ENCODE measurements around the gene LAMA2.
A peak's percentile ranks its signal among the peaks of the same experiment; 100 is the strongest.

Gene LAMA2

DNA sequence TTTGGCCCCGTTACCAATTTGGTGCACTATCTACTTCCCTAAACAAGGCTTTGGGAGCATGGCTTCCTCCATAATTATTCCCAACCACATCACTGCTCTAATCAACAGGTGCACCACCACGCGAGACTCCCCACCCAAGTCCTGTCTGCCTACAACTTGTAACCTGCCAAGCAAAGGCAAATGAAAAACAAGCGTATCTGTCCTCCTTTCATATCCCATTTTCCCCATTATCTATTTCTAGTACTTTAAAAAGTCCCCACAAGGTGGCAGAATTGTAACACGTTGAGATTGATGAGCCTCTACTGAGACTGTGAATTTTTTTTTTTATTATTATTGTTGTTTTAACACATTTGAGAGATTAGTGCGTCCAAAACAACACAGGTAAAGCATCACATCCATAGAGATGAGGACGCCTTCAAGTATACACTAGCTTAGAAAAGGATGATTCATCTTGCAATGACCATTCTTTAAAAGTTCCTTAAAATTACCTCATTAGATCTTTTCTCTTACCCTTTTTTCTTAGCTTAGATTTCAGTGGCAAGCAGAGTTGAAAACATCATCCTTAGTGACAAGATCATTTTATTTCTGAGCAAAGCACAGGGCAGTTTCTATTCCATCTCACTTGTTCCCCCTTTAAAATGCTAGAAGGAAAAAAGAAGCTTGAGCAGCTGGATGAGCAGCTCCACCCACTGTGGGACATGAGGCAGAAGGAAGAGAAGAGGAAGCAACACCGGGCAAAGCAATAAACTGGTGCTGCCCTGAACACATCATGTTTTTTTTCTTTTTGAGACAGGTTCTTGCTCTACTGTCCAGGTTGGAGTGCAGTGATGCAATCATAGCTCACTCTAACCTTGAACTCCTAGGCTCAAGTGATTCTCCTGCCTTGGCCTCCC lies 616.3 kb downstream of the LAMA2 start:
- DNase-seq = peak; percentile 60

DNA sequence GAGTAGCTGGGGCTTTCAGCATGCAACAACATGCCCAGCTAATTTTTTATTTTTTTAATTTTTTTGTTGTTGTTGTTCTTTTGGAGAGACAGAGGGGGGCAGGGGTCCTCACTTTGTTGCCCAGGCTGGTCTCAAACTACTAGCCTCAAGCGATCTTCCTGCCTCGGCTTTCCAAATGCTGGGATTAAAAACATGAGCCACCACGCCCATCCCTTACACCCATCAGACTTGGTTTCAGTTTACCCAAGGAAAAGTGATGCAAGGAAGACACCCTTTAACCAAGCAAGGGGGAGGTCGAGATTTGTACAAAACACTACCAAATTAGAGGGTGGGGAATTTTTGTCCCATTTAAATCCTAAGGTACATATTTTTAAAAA lies 616.9 kb downstream of the LAMA2 start:
- DNase-seq = no peak

DNA sequence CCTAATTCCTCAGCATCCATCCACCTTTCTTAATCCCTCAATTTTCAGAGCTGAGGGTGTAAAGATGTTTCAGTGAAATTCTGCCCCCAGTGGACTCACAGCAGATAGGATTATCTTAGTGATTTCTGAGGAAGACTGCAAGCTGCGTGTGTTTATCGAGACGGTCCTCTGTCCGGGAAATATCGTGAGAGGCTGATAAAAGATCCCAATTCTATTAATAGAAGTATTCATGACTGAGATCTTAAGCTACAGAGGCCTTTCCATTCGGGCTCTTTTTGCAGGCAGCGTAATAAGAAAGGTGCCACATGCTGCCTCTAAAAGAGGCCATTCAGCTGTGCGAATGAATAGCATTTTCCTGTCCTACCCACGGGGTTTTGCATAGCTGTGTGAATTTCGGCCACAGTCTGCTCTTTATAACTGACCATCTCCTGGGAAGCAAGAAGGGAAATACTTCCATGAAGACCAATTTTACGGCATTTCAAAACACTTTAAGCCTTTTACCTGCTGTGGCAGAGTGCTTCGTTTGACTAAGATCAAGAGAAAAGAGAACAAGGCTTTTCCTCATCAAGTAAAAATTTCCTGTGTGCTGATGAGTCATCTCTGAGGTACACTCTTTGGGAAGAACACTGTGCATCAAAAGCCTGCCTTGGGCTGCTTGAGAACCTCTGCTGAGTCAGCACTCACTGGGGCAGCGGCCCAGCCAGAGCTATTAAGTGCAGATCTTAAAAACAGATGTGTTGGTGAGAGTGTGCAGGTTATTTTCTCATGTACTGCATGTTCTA lies 618.2 kb downstream of the LAMA2 start:
- DNase-seq = peak; percentile 67

DNA sequence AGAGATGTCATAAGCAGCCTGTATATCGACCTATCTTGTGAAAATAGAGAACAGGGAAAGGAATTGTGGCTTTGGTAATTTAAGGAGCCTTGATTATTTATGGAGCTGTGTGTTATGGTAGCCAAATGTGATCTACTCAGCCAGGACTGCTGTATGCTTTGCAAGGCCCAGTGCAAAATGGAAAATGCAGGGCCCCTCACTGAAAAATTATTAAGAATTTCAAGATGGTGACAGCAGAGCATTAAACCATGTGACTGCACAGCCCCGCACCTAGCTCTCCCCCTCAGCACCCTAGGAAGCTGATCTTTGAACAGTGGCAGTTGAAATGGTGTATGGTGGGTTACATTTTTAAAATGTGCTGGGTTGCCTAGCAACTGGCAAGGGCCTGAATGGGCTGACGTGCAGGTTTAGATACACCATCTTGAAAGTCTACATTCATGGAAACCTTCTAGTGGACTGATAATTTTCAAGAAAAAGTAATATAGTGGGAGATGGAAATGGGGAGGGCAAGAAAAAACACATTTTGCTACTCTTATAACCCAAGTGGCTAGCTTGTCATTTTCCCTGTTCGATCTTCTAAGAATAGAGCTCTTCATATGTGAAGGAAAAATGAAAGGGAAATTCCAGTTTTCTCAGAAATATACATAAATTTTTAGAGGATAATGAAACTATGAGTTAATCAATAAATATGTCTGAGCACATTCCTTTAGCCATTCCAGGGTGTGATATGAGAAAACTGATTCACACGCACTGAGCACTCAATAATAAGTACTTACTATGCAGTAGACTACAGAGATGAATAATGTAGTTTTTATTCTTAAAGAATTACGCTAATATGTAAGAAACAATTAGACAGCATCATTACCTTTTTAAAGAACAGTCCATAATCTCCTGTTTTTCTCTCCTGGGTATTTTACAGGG lies 619.1 kb downstream of the LAMA2 start:
- no peak for DNase-seq

DNA sequence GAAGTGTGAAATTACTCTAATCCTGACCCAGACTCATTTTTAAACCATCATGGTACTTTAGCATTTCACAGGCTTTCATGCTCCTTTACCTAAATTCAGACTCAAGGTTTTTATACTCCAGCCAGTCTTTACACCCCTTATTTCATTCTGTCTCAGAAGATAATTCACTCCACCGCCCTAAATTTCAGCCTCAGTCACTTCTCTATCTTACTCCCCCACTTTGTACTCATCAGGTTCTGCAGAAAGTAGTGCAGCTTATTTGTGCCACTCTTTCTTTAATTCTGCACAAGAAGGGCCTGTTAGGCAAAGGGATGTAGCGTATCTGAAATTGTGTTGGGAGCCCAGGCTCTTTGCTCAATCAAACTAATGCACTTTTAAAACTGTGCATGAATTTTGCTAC lies 621.5 kb downstream of the LAMA2 start:
- DNase-seq = no peak

DNA sequence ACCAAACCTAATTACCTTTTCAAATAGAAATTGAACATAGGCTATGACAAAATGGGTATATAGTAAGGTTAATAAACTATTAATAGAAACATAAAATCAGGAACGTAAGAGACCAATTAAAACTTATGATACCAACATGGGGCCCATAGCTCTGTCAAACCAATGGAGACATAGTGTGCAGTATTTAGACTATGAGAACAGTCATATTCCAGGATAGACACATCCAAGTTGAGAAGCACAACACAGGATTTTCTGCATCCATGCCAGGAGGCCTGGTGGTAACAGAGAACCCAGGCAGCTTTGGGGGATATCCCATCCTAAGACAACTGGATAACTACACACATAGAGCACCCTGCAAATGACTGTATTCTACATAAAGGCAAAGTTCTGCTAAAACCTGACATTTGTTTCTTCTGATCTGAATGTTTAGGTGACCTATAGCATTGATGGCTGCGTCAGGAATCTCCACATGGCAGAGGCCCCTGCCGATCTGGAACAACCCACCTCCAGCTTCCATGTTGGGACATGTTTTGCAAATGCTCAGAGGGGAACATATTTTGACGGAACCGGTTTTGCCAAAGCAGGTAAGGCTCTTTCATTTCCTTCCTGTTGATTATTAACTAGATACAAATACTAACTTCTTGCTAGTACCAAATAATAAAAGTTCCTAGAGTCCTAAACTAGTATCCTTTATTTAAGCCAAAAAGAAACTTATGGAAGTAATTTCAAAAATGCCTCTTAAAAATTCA lies 624.3 kb downstream of the LAMA2 start:
- no peak for DNase-seq

DNA sequence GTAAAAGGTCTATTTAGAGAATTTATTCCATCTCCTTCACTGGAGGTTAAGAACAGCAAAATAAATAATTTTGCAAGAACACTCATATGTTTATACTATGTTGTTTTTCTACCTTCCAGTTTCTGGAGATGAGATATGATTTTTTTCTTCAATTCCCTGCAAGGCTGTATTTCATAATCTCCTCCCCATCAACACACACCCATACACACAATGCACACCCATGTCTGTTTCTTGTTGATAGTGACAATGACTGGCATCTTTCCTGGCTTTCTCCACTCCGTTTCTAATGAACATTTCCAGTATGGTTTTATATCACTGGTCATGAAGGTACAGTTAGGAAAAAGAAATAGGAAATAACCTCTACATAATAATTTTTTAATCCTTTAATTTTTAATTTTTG lies 624.9 kb downstream of the LAMA2 start:
- no peak for DNase-seq

DNA sequence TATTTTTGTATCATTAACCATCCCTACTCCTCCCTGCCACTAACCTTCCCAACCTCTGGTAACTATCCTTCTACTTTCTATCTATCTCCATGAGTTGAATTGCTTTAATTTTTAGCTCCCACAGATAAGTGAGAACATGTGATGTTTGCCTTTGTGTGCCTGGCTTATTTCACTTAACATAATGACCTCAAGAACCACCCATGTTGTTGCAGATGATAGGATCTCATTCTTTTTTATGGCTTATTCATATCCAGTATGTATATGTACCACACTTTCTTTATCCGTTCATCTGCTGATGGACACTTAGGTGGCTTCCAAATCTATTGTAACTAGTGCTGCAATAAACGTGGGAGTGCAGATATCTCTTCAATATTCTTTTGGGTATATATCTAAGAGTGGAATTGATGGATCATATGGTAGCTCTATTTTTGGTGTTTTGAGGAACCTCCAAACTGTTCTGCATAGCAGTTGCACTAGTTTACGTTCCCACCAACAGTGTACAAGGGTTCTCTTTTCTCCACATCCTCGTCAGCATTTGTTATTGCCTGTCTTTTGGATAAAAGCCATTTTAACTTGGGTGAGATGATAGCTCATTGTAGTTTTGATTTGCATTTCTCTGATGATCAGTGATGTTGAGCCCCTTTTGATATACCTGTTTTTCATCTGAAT lies 625.7 kb downstream of the LAMA2 start:
- no peak for DNase-seq

DNA sequence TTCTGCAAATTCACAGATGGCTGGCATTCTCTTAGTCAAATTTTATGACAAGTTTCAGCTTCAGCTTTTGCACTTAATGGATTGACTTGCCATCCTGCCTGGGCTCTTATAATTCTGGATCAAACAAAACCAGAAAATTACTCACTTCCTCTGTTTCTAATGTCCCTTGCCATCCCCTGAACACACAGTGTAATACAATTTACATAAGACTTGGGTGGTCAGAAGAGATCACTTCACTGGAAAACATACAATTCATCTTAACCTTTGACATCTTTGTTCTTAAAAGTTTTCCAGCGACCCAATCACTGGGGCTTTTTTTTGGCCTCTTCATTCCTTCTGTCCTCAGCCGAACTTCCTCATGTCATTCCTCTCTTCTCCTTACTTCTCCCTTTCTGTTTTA lies 628.0 kb downstream of the LAMA2 start:
- no peak for DNase-seq

DNA sequence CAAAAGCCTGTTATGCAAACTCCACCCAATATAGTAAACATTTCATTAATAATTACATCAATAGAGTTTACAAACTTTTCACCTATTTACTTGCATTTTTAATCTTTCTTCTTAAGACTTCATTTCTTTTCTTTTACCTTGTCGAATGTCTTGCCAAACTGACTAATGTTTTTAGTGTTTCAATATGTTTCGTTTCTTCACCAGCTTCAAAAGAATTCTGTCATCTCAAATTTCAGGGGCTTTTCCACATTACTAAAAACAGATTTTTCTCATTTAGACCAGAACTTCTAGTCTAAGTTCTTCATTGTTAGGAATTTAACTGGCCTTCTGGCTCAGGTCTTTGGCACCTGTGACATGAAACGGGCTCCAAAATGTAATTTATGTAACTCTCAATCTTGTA lies 630.5 kb downstream of the LAMA2 start:
- no peak for DNase-seq

DNA sequence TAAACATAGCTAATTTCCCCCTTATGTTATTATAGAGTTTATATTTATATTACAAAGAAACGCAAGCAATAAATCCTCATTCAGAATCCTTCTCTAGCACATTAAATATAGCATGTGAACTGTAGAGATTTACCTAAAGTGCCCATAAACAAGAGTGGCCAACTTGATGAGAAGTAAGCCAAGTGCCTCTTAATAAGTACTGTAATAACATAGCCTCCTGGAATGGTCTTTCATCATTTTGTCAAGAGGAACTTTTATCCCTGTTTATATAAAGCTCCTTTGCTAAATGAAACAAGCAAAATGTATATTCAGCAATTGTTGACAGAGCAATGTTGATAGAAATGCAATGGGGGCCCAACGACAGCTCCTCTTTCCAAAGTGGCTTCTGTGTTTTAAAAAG lies 632.1 kb downstream of the LAMA2 start:
- no peak for DNase-seq

DNA sequence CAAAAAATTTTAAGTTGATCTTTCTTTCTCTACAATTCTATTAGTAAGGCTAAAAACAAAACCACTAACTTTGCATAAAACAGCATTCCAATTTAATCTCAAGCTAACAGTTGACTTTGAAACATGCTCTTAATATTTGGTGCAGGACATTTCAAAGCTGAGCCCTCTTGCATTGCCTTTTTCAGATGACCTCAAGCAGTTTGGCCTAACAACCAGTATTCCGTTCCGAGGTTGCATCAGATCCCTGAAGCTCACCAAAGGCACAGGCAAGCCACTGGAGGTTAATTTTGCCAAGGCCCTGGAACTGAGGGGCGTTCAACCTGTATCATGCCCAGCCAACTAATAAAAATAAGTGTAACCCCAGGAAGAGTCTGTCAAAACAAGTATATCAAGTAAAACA lies 633.1 kb downstream of the LAMA2 start:
- no peak for DNase-seq

DNA sequence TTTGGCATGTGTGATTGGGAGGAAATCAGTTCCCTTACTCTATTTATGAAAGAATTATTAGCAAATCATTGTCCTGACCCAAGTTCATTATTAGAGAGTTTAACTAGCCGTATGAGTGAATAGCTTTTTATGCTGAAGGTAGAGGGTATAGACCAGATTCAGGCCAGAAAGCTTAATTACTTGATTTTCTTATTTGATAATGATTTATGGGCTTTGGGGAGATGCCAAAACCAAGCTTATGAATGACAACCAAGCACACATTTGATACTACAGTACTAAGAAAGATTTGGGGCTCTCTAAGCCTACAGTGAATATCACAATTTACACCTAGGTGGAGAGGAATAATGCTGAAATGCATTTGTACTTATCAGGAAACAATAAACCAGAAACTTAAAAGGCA lies 633.8 kb downstream of the LAMA2 start:
- DNase-seq = no peak

DNA sequence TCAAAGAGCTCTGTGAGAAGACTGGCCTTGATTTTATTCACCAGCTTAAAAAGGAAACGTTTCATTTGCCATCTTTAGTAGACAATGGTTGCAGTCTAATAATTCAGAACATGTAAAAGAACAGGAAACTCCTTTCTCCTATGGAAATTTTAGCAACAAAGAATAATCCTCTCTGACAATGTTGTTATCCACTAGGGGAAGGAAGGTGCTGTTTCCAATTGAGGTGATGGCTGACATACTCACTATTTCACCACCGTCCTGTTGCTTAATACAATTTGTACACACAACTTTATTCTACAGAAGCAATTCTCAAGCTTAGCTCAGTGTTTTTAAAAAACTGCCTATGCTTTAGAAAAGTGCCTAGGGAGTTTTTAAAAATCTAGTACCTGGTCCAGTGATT lies 634.4 kb downstream of the LAMA2 start:
- DNase-seq = no peak

DNA sequence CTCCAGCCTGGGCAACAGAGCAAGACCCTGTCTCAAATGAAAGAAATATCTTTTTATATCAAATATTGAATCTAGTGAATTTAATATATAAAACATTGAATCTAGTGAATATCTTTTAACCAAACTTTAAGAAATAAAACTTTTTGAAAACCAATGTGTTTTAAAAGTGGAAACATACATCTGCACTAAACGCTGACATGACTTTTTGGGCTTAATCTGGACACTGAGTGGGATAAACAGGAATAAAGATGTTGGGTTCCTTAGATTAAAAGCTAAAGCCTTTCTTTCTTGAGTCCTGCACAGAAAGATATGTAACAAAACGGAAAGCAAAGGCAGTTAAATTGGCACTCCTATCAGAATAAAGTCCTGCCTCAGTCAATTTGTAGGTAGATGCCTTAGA lies 636.8 kb downstream of the LAMA2 start:
- DNase-seq = no peak

DNA sequence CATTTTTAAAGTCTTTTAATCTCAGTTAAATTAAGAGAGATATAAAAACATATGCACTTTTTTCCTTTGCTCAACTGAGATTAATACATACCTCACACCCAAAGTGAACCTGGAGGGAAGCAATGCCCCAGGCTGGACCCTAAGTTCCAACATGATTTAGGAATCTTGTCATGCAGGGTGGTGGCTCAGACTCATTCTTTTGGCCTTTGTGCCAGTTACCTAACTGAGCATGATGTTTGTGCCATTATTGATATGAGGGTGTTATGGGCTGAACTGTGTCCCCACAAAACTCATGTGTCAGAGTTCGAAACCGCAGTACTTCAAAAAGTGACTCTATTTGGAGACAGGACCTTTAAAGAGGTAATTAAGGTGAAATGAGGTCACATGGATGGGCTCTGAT lies 639.0 kb downstream of the LAMA2 start:
- no peak for DNase-seq

DNA sequence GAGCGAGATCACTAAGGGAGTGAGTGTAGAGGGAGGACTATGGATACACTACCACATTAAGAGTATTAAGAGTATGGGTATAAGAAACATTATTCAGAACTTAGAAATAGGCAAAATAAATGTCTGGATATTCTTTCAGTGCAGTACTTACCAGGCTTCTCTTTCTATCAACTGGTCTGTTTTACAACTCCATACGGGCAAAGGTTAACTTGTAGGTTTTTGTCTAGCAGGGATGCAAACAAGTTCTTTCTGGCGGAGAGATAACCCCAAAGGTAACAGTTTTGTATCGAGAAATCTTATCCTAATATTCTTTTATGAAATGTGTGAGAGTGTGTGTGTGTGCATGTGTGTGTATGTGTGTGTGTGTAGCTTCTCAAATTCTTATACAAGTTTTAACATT lies 640.9 kb downstream of the LAMA2 start:
- no peak for DNase-seq

DNA sequence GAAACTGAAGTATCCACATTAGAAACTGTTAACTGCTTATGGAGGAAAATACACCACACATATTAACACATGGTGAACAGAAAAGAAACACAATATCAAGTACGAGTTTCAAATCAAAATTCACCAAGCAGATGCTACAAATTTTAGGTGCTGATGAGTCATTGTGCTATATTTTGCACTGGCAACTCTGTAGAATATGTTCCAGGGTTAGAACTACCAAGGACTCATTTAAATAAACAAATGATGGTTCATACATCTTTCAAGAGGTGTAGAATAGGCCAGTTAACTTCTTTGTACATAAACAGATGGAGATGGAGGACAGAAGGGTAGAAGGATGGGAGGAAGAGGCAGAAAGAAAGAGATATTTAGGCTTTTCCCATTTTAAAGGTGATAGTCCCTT lies 642.1 kb downstream of the LAMA2 start:
- no peak for DNase-seq

DNA sequence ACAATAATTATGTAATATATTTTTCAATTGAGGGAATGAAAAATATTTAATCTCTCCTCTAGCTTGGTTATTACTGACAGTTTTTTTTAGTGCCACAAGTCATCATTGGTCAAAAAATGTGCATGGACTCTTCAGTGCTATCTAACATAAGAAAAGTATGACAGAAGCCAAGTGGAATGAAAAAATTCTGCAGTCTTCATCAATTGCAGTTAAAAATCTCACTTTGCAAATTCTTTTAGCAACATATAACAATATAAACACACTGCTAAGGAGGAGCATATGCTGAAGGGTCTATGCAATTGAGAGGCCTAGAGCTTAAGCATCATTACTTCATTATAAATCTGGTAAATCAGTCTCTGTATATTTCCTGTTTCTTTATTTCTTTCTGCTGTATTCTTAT lies 652.0 kb downstream of the LAMA2 start:
- no peak for DNase-seq

DNA sequence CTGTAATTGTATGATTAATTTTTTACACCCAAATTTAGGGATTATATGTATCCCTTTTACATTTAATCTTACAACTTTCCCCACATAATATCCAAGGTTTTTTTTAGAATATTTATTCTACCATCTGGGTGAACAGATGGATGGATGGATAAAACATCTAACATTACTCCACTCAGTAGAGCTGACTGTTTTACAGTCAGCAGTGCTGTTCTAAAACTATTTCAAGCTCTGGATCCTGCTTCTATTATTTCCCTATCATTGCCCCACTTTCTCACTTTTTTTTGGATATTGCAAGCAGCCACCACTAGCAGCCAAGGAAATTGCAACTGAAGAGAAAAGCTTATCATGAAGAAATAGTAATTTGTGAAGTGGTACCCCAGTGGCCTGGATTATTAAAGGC lies 653.3 kb downstream of the LAMA2 start:
- DNase-seq = no peak

DNA sequence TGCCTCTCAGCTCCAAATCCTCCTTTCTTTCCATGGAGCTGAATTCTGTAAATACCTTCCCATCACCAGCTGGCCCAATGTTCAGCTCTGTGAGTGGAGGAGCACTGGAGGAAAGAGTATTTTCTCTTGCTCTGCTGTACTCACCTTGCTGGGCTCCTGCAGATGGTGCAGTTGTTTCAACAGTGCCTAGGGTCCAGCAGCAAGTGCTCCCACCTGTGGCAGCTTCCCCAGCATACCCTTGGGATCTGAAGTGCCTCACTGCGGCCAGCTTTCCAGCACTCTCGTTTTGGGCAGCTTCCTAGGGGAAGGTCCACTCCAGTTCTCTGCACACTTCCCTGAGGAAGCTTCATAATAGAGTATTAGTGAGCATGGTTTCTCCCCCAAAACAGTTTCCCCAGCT lies 656.1 kb downstream of the LAMA2 start:
- no peak for DNase-seq

DNA sequence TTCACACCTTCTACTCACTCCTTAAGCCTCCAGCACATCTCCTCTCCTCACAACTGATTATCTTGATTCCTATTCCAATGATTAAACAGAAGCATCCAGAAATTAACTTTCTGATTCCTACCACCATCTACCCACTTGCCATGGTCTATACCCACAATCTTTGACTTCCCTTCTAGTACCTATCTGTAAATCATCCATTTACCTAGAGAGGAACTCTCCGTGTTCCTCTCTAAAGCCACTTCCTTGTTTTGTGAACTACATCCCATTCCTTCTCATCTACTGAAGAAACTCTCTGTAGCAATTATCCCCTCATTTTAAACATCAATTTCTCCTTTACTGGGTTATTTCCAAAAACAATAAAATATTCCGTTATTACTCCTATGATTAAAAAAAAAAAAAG lies 659.8 kb downstream of the LAMA2 start:
- no peak for DNase-seq
